Endothelial cell (in vitro differentiated cells): Measurements from ENCODE around the gene DCAF7. TPM values are rescaled to one million over a fixed set of nuclear protein-coding genes. Genes with fewer than 3 reads are reported as not detected.

ENCODE experiments used
- DNase-seq: peaks from one replicate; pipeline ENCODE4 v3.0.0; 2021; ENCODE audit warnings: low spot score
- H3K27ac Mint-ChIP-seq: one replicate; pipeline ENCODE4 v1.8.0; 2021; ENCODE audit warnings: mixed read lengths, inconsistent platforms; ENCODE audit not compliant: unreplicated experiment
- H3K27me3 Mint-ChIP-seq: one replicate; pipeline ENCODE4 v1.8.0; 2021; ENCODE audit warnings: mild to moderate bottlenecking, moderate library complexity, mixed read lengths, inconsistent platforms; ENCODE audit not compliant: unreplicated experiment
- H3K36me3 Mint-ChIP-seq: one replicate; pipeline ENCODE4 v1.8.0; 2021; ENCODE audit warnings: mild to moderate bottlenecking, low read depth, mixed read lengths, inconsistent platforms; ENCODE audit not compliant: unreplicated experiment
- H3K4me1 Mint-ChIP-seq: one replicate; pipeline ENCODE4 v1.8.0; 2021; ENCODE audit warnings: mild to moderate bottlenecking, mixed read lengths, inconsistent platforms; ENCODE audit not compliant: unreplicated experiment
- H3K4me3 Mint-ChIP-seq: one replicate; pipeline ENCODE4 v1.8.0; 2021; ENCODE audit warnings: mild to moderate bottlenecking, mixed read lengths, inconsistent platforms; ENCODE audit not compliant: unreplicated experiment
- H3K9me3 Mint-ChIP-seq: one replicate; pipeline ENCODE4 v1.8.0; 2021; ENCODE audit warnings: mixed read lengths, inconsistent platforms; ENCODE audit not compliant: unreplicated experiment
- long read RNA-seq: library from polyadenylated mRNA; unstranded; transcript quantifications from one replicate; pipeline ENCODE4 v2.0.0, GENCODE V29; 2020; ENCODE audit not compliant: unreplicated experiment
- total RNA-seq: library from RNA; stranded (reverse); fragmentation: NEBNext Ultra II Directional; extraction: Animal tissue kit (Norgen Biotek cat#: 25700); gene quantifications from one replicate; pipeline ENCODE4 v1.2.1, GENCODE V29; 2021; ENCODE audit not compliant: unreplicated experiment
- TF ChIP-seq, protein P1 (sequence below): fragments of 200-600 bp; sonication (generic); IDR thresholded peaks from one replicate; pipeline ENCODE4 v1.5.0; 2021; ENCODE audit warnings: antibody characterized with exemption; ENCODE audit not compliant: unreplicated experiment

DCAF7 gene, protein sequence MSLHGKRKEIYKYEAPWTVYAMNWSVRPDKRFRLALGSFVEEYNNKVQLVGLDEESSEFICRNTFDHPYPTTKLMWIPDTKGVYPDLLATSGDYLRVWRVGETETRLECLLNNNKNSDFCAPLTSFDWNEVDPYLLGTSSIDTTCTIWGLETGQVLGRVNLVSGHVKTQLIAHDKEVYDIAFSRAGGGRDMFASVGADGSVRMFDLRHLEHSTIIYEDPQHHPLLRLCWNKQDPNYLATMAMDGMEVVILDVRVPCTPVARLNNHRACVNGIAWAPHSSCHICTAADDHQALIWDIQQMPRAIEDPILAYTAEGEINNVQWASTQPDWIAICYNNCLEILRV
- 123 TPM for total RNA-seq
- long read RNA-seq, full-length matches to known transcripts: 41 of 48 reads
- long read RNA-seq, partial matches to known transcripts: 2 of 48 reads
- long read RNA-seq, other reads (novel, unspliced or antisense): 5 of 48 reads

DNA sequence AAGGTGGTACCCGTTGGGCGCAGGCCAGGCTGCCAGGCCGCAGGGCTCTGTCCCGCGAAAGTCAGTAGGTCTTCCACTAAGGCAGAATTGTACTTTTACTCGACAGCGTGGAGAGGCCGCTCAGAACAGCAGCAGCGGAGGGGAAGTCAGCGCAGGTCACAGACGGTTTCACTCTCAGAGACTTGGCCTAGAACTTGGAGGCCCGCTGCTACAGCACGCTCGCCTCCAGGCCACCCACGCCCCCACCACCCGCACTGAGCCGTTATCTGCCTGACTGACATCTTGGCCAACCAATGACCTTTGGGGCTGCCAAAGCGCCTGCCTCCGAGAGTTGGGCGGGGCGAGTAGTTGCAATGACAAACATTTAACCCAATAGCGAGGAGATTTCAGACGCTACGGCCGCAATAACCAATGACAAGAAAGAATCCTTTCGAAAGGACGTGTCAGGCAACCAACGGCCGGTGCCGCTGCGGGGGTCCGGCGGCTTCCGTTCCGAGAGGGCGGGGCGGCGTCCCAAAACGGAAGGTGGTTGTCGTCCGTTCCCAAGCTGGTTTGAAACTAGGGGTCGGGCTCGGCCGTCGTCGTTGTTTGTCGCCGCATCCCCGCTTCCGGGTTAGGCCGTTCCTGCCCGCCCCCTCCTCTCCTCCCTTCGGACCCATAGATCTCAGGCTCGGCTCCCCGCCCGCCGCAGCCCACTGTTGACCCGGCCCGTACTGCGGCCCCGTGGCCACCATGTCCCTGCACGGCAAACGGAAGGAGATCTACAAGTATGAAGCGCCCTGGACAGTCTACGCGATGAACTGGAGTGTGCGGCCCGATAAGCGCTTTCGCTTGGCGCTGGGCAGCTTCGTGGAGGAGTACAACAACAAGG, at the start of gene DCAF7:
TSS of gene DCAF7 (plus strand) at position 532 of the 871 bp plus-strand sequence. CDS start at position 733, 201 bp downstream.
- Mint-ChIP-seq H3K4me1 (peaks cover 9% of the 10 kb centered on the region), H3K27ac (peak within 1 kb of the TSS; percentile 93), H3K9me3 (no peaks in the 10 kb centered on the region), H3K36me3 (no peaks in the 10 kb centered on the region), H3K4me3 (peak within 1 kb of the TSS; percentile 91), H3K27me3 (no peaks in the 10 kb centered on the region)
- TF ChIP-seq, protein P1, sequence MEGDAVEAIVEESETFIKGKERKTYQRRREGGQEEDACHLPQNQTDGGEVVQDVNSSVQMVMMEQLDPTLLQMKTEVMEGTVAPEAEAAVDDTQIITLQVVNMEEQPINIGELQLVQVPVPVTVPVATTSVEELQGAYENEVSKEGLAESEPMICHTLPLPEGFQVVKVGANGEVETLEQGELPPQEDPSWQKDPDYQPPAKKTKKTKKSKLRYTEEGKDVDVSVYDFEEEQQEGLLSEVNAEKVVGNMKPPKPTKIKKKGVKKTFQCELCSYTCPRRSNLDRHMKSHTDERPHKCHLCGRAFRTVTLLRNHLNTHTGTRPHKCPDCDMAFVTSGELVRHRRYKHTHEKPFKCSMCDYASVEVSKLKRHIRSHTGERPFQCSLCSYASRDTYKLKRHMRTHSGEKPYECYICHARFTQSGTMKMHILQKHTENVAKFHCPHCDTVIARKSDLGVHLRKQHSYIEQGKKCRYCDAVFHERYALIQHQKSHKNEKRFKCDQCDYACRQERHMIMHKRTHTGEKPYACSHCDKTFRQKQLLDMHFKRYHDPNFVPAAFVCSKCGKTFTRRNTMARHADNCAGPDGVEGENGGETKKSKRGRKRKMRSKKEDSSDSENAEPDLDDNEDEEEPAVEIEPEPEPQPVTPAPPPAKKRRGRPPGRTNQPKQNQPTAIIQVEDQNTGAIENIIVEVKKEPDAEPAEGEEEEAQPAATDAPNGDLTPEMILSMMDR: no peak
- peak; percentile 95 for DNase-seq

DNA sequence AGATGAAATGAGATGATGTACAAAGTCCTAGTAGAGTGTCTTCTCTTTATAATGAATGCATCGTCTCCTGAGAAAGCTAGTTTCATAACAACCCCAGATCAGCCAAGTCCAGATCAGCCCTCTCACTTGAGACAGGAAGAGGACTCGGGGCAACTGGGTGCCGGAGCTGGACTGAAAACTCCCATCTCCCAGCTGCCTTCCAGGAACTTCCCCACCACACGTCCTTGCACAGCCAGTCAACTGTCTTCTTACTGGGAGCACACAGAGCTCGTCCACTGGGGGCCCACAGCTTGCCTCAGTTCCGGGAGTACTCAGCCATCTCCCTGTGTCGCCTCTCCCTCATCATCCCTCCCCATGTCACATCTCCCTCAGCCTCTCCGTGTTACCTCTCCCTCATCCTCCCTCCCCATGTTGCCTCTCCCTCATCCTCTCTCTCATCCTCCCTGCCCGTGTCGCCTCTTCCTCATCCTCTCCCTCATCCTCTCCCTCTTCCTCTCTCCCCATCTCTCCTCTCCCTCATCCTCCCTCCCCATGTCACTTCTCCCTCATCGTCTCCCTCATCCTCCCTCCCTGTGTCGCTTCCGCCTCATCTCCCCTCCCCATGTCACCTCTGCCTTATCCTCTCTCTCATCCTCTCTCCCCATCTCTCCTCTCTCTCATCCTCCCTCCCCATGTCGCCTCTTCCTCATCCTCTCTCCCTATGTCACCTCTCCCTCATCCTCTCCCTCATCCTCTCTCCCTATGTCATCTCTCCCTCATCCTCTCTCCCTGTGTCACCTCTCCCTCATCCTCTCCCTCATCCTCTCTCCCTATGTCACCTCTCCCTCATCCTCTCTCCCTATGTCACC, 49.5 kb upstream of the DCAF7 start:
- Mint-ChIP-seq H3K4me1 (peaks cover 8% of the 10 kb centered on the region), H3K4me3 (no peak overlapping the region), H3K9me3 (no peaks in the 10 kb centered on the region), H3K27ac (no peak overlapping the region), H3K27me3 (no peaks in the 10 kb centered on the region), H3K36me3 (peaks cover 4% of the 10 kb centered on the region)
- TF ChIP-seq, protein P1: no peak
- DNase-seq: no peak

DNA sequence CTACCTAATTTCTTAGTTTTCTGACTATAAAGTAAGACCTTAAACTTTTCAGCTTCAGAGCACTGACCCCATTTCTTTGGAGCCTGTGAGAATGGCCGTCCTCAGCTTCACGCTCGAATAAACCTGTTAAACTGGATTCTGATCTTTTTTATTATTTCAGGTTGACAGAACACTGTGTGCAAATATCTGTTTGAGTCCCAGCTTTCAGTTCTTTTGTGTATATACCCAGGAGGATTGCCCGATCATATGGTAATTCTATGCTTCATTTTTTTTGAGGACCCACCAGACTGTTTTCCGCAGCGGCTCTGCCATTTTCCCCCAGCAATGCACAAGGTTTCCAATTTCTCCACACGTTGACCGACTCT, 47.0 kb upstream of the DCAF7 start:
- Mint-ChIP-seq H3K9me3 (no peaks in the 10 kb centered on the region), H3K4me3 (no peak overlapping the region), H3K4me1 (peaks cover 8% of the 10 kb centered on the region), H3K27ac (no peak overlapping the region), H3K27me3 (peaks cover under 1% of the 10 kb centered on the region), H3K36me3 (peaks cover 5% of the 10 kb centered on the region)
- no peak for DNase-seq
- TF ChIP-seq, protein P1: no peak

DNA sequence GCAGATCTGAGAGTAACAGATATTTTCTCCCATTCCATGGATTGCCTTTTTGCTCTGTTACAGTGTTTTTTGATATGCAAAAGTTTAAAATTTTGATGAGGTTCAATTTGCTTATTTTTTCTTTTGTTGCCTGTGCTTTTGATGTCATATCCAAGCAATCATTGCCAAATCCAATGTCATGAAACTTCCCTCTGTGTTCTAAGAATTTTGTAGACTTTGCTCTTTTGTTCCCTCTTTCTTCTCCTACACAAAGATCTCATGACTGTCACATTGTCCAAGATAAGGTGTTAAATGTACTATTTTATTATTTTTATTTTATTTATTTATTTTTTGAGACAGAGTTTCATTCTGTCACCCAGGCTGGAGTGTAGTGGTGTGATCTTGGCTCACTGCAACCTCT, 46.0 kb upstream of the DCAF7 start:
- Mint-ChIP-seq H3K36me3 (peaks cover 5% of the 10 kb centered on the region), H3K9me3 (no peaks in the 10 kb centered on the region), H3K4me1 (peaks cover 2% of the 10 kb centered on the region), H3K27ac (no peak overlapping the region), H3K27me3 (peaks cover 5% of the 10 kb centered on the region), H3K4me3 (no peak overlapping the region)
- TF ChIP-seq, protein P1: no peak
- no peak for DNase-seq
